H1 (cell line): ENCODE results near the gene PTCH1. TPM values are rescaled to one million over a fixed set of nuclear protein-coding genes. Genes with fewer than 3 reads are reported as not detected.

Source experiments
- ASH2L ChIP-seq: fragments of 200-600, 300-600 bp; sonication (generic); IDR thresholded peaks from one replicate; pipeline ENCODE4 v1.7.1; 2017; ENCODE audit warnings: low read length
- BRCA1 ChIP-seq: IDR thresholded peaks from 2 replicates; pipeline ENCODE4 v1.6.1; 2012; ENCODE audit warnings: low read depth, low read length, improper control_type of control experiment
- FOSL1 ChIP-seq: IDR thresholded peaks from 2 replicates; pipeline ENCODE4 v1.6.1; 2011; ENCODE audit warnings: mild to moderate bottlenecking, low read depth, low read length, moderate library complexity; ENCODE audit not compliant: insufficient read depth
- KDM1A ChIP-seq: fragments of 200-600, 300-600 bp; sonication (generic); IDR thresholded peaks from 2 replicates; pipeline ENCODE4 v1.7.1; 2016; ENCODE audit warnings: mild to moderate bottlenecking, low read length, borderline replicate concordance
- NRF1 ChIP-seq: IDR thresholded peaks from 2 replicates; pipeline ENCODE4 v1.6.1; 2011; ENCODE audit warnings: mild to moderate bottlenecking, low read depth, low read length, improper control_type of control experiment
- POLR2AphosphoS5 ChIP-seq: IDR thresholded peaks from 2 replicates; pipeline ENCODE4 v1.6.1; 2011; ENCODE audit warnings: low read depth, low read length
- RBBP5 ChIP-seq: IDR thresholded peaks from 2 replicates; pipeline ENCODE4 v1.7.1; 2012; ENCODE audit warnings: low read depth, mild to moderate bottlenecking, inconsistent platforms, low read length, moderate library complexity, borderline replicate concordance
- SAP30 ChIP-seq: fragments of 300-600 bp; sonication (generic); IDR thresholded peaks from 2 replicates; pipeline ENCODE4 v1.7.1; 2012; ENCODE audit warnings: low read length, moderate library complexity, mild to moderate bottlenecking, inconsistent platforms; ENCODE audit not compliant: insufficient read depth, insufficient replicate concordance
- SP4 ChIP-seq: IDR thresholded peaks from 2 replicates; pipeline ENCODE4 v1.6.1; 2012; ENCODE audit warnings: low read length, inconsistent platforms
- TCF12 ChIP-seq: IDR thresholded peaks from 2 replicates; pipeline ENCODE4 v1.6.1; 2011; ENCODE audit warnings: low read depth, mild to moderate bottlenecking, low read length
- polyA plus RNA-seq, 7 experiments: library from polyadenylated mRNA; depleted of rRNA in 3 of 7; stranded (reverse) in 5 of 7; unstranded in 2 of 7; fragments of >200 nt in 5 of 7; fragments of 200-250 nt in 2 of 7; gene quantifications; 1 replicate in 5 of 7; 2 replicates in 1 of 7; 4 replicates in 1 of 7; pipeline versions ENCODE4 v1.2.1 to v1.2.3, GENCODE V29; 2011 to 2013; ENCODE audit warnings: missing spikeins in 2 of 7, mixed read lengths in 2 of 7
- total RNA-seq: library from RNA; stranded (reverse); fragmentation: NEBNext Ultra II Directional; extraction: Animal tissue kit (Norgen Biotek cat#: 25700); gene quantifications from 2 replicates; pipeline ENCODE4 v1.2.1, GENCODE V29; 2021
- TF ChIP-seq, protein P1 (sequence below): IDR thresholded peaks from 2 replicates; pipeline ENCODE4 v1.6.1; 2011; ENCODE audit warnings: low read length, improper control_type of control experiment

The PTCH1 gene
- total and polyA plus RNA-seq, 2 of the 8 experiments (the other 6 are each of a cell fraction or from before 2014, with no cell fraction given) = 6.4 to 34.1 TPM

DNA sequence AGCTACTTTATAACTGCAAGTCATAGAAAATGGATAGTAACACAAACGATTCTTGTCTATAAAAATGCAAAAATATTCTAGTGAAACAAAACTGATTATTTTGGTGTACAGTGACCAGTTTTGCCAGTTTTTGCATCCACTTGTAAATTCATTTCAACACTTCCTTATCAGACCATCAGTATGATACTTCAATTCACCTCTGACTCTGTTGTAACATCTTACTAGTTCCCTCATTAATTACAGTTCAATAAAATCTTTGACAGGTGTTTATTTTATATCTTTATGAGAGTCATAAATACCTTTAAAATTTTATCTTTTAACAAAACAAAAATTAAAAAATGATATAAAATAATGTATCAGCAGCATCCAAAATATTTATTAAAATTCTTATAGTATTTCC, 13.1 kb upstream of the PTCH1 start (continued):
- TF ChIP-seq BRCA1 (no peak), TCF12 (no peak), SP4 (no peak), RBBP5 (no peak), POLR2AphosphoS5 (no peak), NRF1 (no peak), ASH2L (no peak), KDM1A (no peak), SAP30 (no peak), FOSL1 (no peak)
- TF ChIP-seq, protein P1, sequence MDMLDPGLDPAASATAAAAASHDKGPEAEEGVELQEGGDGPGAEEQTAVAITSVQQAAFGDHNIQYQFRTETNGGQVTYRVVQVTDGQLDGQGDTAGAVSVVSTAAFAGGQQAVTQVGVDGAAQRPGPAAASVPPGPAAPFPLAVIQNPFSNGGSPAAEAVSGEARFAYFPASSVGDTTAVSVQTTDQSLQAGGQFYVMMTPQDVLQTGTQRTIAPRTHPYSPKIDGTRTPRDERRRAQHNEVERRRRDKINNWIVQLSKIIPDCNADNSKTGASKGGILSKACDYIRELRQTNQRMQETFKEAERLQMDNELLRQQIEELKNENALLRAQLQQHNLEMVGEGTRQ = no peak
